Fibroblast of lung (primary cell): ENCODE results near the gene ANKRD44.

Source experiments
- CTCF ChIP-seq, 2 donors: IDR thresholded peaks in 1 of 2; conservative IDR thresholded peaks in 1 of 2; 1 replicate in 1 of 2; 2 replicates in 1 of 2; pipeline ENCODE4 v1.5.1; 2011 to 2012; ENCODE audit warnings: low read length in 2 of 2, control low read depth in 1 of 2, inconsistent platforms in 1 of 2, low read depth in 1 of 2, mild to moderate bottlenecking in 1 of 2
- EZH2 ChIP-seq: IDR thresholded peaks from 2 replicates; pipeline ENCODE4 v1.5.1; 2012; ENCODE audit warnings: low read length, control low read depth, mild to moderate bottlenecking; ENCODE audit errors: missing control alignments

GRCh38 chr2:197149546-197149945 lies 161.0 kb downstream of the ANKRD44 start:
- TF ChIP-seq CTCF (conservative IDR thresholded peaks at IDR 0.05 in 1 of 2, IDR thresholded peaks at IDR 0.05 in 1 of 2; ENCODE audit: low read depth in 1 of 2, low read length in 2 of 2), result no peak
- TF ChIP-seq EZH2, result no peak
